ENCODE data around the gene MYLIP.

MYLIP gene

DNA sequence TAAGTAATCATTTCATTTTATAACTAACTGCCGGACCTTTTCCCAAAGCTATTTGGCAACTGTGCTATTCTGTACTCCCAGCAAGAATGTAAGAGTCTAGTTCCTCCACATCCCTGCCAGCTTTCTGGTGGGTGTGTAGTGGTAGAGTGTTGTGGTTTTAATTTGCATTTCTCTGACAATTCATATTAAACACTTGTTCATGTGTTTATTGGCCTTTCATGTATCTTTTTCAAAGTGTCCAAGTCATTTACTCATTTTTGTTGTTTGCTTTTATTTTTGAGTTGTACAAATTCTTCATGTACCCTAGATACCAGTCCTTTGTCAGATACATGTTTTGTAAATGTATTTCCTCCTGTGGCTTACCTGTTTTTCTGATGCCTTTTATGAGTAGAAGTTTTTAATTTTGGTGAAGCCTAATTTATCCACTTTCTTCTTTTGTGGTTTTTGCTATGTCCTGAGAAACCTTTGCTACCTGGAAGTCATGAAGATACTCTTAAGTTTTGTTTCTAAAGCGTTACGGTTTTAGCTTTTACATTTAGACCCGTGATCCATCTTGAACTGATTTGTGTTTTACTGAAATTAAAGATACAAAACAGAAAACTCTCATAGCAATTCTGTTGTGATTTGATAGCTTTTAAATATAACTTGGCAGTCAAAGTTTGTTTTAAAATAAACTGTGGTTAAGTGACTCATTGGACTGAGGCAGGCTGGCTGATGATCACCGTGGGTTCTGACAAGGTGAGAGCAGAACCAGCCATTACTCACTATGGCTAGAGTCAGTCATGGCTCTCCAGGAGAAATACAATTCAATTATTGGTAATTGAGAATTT lies 8.0 kb downstream of the MYLIP start:
- FAIRE-seq: peak; percentile 65
- no peak for DNase-seq (ENCODE audit: extremely low spot score, insufficient read length, low read depth)

DNA sequence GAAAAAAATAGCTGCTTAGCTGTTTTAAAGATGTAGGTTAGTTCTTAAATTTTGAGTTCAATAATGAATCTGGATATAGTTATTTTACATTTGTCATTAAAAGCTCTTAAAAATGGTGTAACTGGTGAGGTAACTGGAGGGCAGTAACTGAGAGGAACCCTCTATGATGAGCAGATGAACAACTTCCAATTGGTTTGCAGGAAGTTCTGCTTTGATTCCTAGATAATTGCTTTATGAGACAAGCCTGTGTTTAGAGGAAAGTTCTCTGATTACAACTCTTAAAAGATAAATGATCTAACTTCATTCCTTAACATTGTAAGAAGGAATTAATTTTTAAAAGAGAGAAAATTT lies 8.5 kb downstream of the MYLIP start:
- no peak for FAIRE-seq
- no peak for DNase-seq (ENCODE audit: extremely low spot score, insufficient read length, low read depth)

DNA sequence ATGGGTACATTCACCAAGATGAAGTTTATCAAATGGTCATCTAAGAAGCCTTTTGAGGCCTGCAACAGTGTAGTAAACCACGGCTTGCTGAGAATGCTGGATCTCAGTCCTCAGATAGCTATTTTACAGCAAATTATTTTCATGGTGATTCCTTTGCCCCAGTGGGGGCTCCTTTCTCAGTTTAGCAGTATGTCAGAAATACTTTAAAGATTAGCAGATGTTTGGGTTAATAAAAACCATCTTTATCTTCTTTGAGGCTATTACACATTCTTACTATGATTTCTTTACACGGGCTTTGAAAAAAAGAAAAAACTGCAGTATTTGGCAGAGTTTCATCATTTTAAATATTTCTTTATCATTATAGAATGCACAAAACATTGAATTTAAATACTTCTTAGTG lies 10.7 kb downstream of the MYLIP start:
- no peak for FAIRE-seq
- DNase-seq (ENCODE audit: extremely low spot score, insufficient read length, low read depth): no peak

DNA sequence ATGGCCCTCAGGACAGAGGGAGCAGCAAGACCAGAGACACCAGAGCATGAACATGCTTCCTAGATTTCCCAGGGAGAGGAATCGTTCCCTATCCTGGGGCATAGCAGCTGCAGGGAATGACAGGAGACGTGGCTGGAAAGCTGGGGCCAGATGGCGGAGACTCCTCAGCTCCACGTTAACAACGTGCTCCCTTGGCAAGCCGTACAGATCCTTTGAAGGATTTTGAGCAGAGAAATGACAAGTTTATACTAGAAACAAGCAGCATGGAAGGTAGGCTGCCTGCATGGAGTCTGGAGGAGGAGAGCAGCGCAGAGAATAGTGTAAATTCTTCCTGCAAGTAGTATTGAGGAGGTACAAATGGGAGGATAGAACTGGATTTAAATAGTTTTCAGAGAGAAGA lies 11.7 kb downstream of the MYLIP start:
- DNase-seq (ENCODE audit: extremely low spot score, insufficient read length, low read depth) (no peak), FAIRE-seq (no peak)

DNA sequence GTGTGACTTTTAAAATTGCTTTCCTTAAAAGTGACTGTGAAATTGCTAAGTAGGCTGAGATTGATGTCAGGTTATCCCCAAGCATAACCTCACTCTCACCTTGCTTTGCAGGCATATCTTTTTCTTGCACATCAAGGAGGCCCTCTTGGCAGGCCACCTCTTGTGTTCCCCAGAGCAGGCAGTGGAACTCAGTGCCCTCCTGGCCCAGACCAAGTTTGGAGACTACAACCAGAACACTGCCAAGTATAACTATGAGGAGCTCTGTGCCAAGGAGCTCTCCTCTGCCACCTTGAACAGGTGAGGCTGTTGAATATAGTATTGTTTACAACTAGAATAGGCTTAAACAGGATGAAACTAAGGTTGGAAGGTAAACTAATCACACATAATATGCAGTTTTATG lies 12.6 kb downstream of the MYLIP start:
- no peak for DNase-seq (ENCODE audit: extremely low spot score, insufficient read length, low read depth)
- FAIRE-seq: no peak

DNA sequence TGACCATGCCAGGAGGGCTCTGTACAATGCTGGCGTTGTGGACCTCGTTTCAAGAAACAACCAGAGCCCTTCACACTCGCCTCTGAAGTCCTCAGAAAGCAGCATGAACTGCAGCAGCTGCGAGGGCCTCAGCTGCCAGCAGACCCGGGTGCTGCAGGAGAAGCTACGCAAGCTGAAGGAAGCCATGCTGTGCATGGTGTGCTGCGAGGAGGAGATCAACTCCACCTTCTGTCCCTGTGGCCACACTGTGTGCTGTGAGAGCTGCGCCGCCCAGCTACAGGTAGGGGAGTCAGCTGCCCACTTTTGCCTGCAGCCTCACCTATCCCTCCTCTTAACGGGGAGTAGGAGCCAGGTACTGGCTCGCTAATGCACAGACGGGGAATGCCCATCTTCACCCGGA lies 16.2 kb downstream of the MYLIP start:
- DNase-seq (ENCODE audit: extremely low spot score, insufficient read length, low read depth) (no peak), FAIRE-seq (no peak)

DNA sequence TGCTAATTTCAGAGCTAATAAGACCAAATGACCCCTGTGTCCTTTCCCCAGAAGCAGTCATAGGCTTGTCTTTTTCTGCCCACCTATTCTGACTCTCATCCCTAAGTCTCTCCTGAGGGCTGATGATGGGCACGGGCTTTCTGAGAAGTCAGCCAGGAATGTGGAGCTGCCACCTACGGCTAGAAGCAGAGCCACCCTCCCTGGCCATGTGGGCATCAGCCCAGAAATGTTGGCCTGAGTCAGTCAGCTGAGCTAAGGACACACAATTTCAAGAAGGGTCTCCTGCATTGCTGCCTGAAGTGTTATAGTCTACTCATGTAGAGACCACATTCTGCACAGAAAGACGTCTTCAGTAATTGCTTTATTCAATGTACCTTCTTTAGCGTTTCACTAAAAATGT lies 17.1 kb downstream of the MYLIP start:
- FAIRE-seq: no peak
- DNase-seq (ENCODE audit: extremely low spot score, insufficient read length, low read depth): no peak

DNA sequence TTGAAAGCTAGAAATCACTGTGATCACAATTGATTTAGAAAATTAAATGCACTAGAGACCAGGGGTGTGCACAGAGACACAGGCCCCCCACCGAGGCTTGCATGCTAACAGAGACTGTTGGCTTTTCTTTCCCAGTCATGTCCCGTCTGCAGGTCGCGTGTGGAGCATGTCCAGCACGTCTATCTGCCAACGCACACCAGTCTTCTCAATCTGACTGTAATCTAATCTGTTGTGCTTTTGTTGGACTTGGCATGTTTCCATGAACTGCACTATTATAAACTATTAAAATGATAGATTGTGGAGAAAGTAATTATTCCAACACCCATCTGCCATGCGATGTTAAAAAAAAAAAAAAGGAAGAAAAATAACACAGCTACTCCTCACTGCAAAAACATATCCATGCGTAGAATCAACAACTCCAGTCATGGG lies 17.7 kb downstream of the MYLIP start:
- DNase-seq (ENCODE audit: extremely low spot score, insufficient read length, low read depth): no peak

DNA sequence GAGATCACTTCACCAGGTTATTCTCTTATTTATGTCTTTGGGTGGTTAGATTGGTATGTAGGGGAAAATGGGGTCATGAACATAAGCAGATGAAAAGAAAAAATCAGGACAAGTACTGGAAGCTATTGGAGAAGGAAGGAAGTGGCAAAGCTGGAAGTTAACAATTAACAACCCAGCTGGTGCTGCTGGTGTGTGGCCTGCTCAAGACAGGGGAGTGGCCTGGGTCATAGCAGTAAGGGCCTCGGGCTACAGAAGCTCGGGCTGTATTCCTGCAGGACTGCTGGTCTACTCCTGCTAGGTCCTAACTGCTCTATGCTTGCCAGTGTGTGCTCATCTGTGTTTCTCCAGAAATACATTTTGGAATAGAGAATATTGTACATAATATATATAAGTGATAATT lies 19.6 kb downstream of the MYLIP start:
- DNase-seq (ENCODE audit: extremely low spot score, insufficient read length, low read depth): no peak
- peak; percentile 15 for FAIRE-seq

More for the DNA sequence above, 17.7 kb downstream of the MYLIP start:
- FAIRE-seq: no peak

DNA sequence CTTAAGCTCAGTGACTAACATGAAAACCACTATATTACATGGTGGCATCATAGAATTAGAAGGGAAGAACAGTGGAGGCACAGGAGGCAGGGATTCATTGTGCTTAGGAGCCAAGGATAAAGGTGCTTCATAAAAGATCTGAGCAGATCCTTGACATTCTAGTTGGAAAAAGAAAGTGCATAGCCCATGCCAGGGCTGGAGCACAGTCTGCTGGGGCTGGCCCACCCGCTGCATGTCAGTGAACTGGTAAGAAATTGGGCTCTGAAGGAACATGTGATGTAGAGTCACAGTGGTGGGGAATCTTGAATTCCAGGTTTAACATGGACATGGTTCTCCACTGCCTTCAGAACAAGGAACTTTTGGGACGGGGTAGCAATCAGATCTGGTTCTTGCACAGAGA lies 20.4 kb downstream of the MYLIP start:
- FAIRE-seq: no peak
- DNase-seq (ENCODE audit: extremely low spot score, insufficient read length, low read depth): no peak

DNA sequence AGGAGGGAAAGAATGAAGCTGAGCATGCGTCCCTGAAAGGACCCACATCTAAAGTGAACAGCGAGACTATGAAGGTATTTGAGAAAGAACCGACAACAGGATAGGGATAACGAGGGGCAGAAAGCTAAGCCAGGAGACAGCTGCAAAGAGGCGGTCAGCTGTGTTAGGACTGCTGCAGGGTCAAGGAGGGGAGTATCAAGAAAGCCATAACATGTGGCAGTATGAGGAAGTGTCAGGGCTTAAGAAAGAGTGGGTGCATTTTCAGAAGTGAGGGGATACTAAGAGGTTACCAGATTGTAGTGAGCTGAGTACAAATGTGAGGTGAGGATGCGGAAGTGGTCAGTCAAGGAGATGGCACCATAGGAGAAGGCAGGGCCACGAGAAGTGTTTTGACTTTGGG lies 21.2 kb downstream of the MYLIP start:
- no peak for DNase-seq (ENCODE audit: extremely low spot score, insufficient read length, low read depth)
- FAIRE-seq: no peak

DNA sequence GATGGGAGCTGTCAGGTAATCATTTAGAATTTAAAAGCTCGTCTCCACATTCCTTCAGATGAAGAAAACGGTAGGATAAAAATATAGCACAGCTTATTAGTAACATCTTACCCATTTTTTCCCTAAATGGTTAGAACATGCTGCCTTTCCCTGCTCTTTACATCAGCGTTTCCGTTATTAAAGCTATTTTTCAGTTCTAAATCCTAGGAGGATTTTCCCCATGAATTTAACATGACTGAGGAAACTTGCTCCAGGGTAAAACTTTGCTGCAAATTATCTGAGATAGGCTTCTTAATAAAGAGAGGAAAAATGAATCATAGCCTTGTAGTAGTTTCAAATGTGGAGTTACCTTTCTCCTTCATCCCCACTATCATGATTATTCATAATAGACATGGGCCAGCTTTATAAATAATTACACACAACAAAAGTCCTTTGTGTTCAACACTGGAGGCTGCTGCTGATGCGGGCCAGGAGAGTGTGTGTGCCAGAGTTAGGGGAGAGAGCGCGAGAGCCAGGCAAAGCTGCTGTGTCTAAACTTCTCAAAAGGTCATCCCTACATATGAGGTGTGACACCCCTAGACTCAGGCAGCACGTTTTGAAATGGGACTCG lies 24.4 kb downstream of the MYLIP start:
- FAIRE-seq: no peak
- DNase-seq (ENCODE audit: extremely low spot score, insufficient read length, low read depth): no peak

DNA sequence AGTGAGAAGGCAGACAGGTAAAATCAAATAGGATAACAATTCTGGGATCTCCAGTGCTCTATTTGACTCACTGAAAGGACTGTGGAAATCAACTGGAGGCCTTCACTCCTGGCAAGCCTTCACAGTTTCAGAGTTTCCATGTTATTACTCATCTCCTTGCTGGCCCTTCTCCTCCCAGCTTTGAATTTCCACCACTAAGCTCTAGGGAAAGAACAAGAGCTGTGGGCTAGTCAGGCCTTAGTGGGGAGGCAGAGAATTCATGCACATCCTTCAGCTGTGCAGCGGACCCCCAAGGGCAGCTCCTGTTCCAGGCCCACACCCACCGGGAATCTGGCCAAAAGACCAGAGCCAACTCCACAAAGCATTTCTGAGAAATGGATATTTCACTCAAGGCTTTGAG lies 26.0 kb downstream of the MYLIP start:
- no peak for DNase-seq (ENCODE audit: extremely low spot score, insufficient read length, low read depth)
- no peak for FAIRE-seq

DNA sequence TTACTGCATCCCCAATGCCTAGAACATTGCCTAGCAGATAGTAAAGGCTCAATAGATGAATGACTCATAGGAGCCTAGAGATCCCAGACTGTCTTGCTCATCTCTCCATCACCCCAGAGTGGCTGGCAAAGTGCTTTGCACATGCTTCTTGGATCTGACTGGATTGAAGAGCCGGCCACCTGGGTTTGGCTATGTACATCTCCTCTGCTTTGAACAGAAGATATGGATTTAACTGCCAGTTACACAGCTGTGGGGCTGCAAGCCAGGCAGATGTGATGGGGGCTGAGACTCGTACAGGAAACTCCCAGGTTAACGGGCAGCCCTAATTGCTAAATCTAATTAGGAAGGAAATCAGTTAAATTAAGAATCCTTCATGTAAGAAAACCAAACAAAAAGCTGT lies 28.6 kb downstream of the MYLIP start:
- DNase-seq (ENCODE audit: extremely low spot score, insufficient read length, low read depth) (no peak), FAIRE-seq (no peak)

DNA sequence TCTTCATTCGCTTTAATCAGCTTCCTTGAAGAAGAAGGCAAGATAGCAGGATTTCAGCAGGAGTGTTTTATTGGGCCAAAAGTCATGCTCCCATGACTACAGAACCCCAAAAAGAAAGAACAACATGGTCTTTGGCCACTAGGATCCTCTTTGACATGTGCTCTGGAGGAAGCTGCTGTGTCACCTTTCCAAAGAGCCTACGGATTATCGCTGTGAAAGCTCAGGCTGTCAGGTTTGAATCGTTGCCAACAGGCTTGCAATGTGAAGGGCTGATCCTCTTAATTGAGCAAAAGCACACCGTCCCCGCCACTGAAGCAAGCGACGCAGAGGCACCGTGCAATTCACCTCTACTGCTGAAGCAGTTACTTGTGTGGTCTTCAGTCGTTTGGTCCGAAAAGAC lies 29.0 kb downstream of the MYLIP start:
- DNase-seq (ENCODE audit: extremely low spot score, insufficient read length, low read depth) (no peak), FAIRE-seq (no peak)

DNA sequence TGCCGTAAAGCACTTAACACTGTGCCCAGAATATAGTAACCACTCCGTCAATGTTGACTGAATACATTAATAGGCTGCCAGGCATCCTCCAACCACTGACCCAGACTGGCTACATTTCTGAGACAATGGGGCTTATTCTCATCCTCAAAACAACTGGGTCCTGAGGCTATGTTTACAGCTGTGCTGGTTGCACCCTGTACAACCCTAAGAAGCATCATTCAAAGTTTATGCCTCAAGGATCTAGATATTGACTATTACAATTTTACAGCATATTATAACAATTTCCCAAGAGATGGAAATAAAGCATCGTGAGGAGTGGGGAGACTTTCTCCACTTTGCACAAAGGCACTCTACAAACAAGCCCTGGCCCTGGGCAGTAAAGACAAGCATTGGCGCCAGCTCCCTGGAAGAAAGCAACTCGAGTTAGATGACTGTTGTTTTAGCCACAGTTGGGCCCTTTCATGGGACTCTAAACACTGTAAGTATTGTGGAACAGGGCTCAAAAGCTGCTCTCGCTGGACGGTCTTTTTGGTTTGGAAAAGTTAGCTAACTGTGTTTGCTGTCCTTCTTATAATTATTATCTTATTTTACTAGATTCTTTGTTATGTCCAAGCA lies 30.2 kb downstream of the MYLIP start:
- FAIRE-seq: no peak

DNA sequence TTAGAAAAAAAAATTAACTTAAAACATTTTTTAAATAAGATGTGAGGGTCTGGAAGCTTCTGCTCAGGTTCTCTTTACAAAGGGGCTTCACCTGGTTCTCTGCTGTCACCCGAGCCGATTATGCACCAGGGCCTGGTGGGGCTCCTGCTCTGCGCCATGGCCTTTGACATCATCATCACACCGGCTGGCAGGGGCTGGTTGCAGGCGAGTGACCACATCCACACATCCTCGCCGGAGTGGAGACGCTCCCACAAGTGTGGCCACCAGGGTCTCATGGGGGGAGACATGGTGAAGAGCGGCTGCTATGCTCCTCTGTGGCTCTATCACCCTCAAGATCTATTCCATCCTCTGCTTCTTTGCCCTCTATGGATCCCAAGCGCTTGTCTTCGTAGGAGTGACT lies 31.9 kb downstream of the MYLIP start:
- no peak for DNase-seq (ENCODE audit: extremely low spot score, insufficient read length, low read depth)
- no peak for FAIRE-seq

More for the DNA sequence above, 30.2 kb downstream of the MYLIP start:
- DNase-seq (ENCODE audit: extremely low spot score, insufficient read length, low read depth): no peak

DNA sequence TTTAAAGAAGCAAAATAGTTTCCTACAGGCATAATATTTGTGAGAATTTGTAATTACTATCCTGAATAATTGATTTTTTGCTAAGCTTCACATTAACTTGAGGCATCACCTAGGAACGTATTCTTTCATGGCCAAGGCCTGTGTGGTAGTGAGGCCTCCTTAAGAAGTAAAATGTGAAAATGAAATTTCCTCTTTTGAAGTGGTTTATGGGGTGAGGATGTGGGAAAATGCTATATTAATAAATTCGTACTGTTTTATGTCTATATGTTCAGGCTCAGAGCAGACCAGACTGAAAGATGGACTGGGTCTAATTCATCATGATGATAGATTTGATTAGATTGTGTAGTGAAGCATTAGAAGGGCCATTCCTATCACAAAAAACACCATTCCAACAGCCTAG lies 33.1 kb downstream of the MYLIP start:
- DNase-seq (ENCODE audit: extremely low spot score, insufficient read length, low read depth) (no peak), FAIRE-seq (no peak)

DNA sequence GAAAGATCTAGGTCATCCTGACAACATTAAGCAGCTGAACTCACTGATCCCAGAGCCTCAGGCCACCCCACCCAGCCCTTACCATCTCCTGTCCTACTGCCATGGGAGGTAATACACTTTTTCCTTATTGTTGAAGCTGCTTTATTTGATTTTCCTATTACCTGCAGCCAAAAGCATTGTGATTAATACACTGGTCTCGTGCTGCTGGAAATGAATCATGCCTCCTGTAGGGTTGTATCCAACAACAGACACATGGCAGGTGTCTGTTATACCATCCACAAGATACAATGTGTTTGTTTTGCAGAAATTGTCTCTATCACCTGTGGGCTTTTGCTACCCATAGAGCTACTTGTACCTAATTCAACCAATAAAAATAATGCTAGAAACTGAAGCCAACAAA lies 34.2 kb downstream of the MYLIP start:
- no peak for FAIRE-seq
- DNase-seq (ENCODE audit: extremely low spot score, insufficient read length, low read depth): no peak

DNA sequence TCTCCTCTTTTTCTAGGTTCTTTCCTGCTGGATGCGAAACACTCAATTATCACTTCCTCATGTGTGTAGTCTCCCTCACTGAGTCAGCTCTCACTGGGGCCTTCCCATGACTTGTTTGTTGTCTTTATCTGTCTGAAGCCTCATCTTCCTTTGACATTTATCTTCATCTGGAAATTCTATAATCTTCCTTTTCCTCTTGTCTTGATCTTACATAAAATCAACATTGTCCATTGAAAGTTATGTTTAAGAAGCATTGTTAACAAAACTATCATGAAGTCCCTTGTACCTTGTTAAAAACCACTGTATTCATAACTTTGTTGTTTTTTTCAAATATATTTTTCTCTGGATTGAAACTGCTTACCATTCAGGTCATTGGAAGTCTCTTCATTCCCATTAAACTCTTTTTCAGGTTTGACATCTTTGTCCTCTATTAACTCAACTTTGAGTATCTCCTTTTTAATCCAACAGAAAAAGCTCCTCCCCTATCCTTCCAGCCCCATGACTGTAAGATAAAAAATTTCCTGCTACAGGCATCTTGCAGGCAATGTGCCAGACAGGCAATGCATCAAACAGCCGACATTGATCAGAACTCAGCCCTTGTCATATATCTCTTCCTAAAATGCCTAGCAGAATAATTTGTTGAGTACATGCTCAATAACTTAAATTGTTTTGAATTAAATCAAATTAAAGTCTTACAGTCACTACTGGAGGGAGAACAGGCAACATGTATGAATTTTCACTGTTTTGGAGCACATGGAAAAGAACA lies 34.8 kb downstream of the MYLIP start:
- DNase-seq (ENCODE audit: extremely low spot score, insufficient read length, low read depth) (no peak), FAIRE-seq (peak; percentile 60)

DNA sequence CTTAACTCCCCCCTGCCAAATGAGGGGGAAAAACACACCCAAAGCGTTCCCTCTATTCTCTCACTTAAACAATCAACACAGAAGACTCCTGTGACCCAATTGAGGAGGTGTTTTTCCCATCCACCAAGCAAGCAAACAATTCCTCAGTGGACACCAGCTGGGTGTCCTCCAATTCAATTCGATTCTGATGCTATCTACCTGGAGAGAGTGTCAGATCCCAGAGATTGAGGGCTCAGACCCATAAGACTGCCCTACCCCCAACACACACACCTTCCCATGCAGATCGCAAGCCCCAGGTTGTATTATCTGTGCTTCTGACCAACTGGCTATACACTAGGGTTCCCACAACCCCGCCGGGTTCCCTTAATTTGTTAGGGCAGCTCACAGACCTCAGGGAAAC lies 36.8 kb downstream of the MYLIP start:
- FAIRE-seq (no peak), DNase-seq (ENCODE audit: extremely low spot score, insufficient read length, low read depth) (no peak)

Data from GM18507 (cell line).